Activated T-helper 9 cell treated with anti-CD3 and anti-CD28 coated beads, Interleukin-2, amount 50 U/mL, for 16 hours (primary cell): ENCODE results near the gene GNG13.

Experiments
- DNase-seq: peaks from one replicate; pipeline ENCODE4 v3.0.0-alpha.2; 2020; ENCODE audit warnings: low read depth

The GNG13 gene

DNA sequence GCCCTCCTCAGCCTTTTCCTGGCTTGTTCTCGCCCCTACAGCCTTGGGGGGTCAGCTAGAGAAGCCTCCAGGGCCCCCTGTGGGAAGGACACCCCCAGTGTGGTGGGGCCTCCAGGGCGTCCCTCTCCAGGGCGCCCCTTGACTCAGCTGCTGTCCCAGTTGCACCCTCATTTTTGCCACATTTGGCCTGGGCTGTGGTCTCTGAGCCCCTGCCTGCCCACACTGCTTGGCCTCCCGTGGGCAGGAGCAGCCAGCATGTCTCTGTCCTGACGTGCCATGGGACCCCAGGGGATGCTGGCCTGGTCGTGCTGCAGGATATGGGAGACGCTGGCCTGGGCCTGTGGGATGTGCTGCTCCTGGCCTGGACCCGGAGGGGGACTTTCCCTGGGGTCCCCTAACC is 7.1 kb downstream of the GNG13 start:
- no peak for DNase-seq

DNA sequence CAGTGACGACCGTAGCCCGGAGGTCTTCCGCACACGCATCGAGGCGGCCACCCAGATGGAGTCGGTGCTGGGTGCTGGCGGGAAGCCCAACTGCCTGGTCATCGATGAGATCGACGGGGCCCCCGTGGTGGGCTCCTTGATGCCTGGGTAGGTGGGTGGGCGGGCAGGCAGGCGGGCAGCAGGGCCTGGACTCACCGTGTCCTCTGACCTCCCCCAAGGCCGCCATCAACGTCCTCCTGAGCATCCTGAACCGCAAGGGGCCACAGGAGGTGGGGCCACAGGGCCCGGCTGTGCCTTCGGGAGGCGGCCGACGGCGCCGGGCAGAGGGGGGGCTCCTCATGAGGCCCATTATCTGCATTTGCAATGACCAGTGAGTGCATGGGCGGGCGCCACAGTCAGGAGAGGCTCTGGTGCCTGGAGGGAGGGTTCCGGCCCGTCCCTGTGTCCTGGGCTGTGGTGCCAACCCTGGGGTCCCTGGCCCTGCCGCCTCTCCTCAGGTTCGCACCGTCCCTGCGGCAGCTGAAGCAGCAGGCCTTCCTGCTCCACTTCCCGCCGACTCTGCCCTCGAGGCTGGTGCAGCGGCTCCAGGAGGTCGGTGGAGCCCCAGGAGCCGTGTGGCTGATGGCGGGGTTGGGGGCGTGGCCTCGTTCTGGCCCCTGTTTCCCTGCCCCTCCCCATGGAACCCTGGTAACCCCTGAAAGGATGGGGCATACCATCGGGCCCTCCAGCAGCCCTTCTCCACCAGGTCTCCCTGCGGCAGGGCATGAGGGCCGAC is 8.1 kb downstream of the GNG13 start:
- DNase-seq: no peak

DNA sequence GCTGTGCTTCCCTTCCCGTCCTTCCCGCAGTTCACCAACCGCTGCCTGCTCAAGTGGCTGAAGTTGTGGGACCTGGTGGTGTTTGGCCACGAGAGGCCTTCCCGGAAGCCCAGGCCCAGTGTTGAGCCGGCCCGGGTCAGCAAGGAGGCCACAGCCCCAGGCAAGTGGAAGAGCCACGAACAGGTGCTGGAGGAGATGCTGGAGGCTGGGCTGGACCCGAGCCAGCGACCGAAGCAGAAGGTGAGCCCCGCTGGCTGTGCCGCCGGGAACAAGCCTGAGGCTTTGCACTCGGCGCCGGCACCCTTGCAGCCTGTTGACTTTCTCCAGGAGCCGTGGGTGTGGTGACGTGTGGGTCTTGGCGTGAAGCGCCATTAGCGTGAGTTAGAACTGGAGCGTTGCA is 9.4 kb downstream of the GNG13 start:
- DNase-seq: no peak

DNA sequence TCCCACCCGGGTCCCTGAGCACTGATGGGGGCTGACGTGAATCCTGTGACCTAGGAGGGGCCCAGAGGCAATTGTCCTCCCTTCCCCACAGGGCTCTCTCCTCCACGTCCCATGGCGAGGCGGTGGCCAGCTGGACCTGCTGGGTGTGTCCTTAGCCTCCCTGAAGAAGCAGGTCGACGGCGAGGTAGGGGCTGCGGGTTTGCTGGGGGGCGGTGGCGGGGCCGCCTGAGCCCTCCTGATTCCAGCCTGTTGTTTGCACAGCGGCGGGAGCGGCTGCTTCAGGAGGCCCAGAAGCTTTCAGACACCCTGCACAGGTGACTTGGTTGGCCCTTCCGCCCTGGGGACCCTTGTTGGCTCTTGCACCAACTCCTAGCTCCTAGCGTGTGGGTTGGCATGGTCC is 10.4 kb downstream of the GNG13 start:
- no peak for DNase-seq

DNA sequence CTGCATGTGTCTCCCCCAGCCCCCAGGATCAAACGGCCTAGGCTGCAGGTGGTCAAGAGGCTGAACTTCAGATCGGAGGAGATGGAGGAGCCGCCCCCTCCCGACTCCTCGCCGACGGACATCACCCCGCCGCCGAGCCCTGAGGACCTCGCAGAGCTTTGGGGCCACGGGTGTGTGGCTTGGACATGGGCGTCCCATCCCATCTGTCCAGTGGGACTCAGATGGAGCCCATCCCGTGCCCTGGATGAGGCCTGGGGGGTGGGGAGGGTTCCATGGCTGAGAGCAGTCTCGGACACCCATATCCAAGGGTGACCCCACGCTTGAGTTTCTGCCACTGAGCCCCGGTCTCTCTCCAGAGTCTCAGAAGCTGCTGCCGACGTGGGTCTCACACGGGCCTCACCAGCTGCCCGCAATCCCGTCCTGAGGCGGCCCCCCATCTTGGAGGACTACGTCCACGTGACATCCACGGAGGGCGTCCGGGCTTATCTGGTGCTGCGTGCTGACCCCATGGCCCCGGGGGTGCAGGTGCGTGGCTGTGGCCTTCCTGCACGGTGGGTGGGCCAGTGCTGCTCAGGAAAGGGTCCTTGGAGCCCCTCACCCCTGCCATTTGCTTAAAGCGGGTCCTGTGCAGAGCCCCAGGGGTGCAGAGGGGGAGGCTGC is 11.2 kb downstream of the GNG13 start:
- no peak for DNase-seq

DNA sequence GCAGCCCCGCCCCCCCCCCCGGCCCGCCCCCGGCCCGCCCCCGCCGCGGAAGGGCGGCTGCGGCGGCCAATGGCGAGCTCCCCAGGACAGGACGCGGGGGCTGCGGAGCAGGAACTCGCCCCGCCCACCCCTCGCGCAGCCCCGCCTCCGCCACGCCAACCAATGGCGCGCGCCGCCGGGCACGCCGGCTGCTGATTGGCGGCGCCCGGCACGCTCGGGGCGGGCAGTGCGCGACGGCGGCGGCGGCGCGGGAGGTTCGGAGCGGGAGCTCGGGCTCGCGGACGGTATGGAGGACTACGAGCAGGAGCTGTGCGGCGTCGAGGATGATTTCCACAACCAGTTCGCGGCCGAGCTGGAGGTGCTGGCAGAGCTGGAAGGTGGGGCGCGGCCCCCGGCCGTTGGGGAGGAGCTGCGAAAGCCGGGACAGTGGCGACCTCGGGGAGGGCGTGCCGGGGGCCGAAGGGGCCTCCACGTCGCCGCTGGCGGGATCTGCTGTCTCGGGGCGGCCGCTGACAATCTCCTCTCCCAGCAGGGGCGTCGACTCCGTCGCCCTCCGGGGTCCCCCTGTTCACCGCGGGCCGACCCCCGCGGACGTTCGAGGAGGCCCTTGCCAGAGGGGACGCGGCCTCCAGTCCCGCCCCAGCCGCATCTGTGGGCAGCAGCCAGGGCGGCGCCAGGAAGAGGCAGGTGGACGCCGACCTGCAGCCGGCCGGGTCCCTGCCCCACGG is 12.0 kb downstream of the GNG13 start, which contains the start of gene CHTF18:
TSS of gene CHTF18 (plus strand) at position 222 of the 728 bp plus-strand sequence. CDS start at position 287, 65 bp downstream.
- peak; percentile 92 for DNase-seq

DNA sequence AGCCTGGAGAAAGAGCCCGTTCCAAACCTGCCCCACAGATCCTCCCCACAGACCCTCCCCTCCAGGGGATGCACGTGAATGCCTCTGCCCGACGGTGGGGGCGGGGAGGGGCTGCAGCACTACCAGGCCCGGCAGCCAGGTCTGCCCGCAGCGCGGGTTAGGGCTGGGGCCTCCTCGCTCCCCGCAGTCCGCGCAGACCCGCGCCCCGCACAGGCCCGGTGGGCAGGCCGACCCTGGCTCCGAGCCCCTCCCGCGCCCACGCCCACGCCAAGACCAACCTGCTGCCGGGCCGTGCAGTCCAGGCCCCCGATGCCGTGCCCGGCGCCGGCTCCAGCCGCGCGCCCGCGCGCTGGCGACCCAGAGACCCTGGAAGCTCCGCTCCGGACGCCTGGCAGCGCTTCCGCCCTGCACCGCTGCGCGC is 12.5 kb downstream of the GNG13 start, which contains the start of gene RPUSD1:
TSS of gene RPUSD1 (minus strand) at position 404 of the 421 bp plus-strand sequence. CDS start 644 bp downstream, outside the sequence.
- DNase-seq: no peak

DNA sequence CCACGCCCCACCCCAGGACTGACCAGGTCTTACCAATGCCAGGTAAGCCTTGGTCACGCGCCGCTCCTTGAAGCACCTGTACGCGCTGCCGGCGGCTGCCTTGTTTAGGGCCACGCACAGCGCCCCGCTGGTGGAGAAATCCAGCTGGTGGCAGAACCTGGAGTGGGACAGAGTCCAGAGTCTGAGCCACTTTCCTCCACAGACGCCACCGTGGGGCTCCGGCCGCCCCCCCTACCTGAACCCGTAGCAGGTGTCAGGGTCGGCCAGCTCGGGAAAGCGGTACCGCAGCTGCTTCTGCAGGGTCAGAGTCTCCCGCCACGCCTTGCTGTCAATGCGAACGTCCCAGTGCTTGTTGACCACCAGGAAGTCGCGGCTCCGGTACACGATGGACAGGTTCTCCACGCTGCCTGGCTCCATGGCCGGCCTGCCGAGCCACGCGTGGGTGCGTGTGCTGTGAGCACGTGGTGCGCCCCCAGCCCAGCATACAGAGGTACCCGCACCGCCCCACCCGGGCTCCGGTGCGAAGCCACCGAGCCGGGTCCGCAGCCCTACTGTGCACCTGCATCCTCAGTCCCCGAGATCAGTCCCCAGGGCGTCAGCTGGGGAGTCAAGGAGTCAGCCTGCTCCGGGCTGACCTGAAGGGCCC is 13.1 kb downstream of the GNG13 start:
- no peak for DNase-seq

DNA sequence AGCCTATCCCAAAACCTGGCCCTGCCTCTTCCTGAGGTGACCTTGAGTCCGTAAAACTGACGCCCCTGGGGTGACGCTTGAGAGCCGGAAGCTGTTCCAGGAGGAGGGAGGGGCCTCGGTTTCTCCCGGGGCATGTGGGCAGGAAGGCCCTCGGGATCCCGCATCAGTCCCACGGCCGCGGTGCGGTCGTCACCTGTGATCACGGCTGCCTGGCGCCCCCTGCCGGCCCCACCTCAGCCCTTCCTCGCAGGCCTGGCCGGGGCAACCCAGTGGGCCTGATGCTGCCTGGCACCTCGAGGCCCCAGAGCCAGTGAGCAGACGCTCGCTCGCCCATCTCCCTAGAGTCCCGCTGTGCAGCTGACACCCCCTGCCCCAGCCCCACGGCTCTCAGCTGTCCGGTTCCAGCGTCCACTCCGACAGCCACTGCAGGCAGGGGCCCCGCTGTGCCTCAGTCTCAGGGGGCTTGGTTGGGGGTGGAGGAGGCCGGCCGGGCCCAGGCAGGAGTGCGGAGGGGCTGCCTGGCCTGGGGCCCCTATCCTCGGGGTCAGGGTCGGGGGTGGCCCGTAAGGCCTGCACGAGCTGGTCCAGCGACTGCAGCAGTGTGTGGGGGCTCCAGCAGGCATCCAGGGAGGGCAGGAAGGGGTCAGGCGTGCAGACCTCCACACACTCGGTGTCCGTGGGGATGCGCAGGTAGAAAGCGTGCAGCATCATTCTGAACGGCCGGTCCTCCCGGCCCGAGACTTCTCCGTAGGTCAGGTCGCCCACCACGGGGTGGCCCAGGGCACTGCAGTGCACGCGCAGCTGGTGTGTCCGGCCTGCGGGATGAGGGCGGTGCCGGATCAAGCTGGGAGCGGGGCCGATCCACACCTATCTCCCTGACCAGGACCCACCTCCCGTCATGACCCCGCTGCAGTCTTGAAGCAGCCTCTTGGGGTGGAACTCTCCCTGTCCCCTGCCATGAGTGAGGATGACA is 14.7 kb downstream of the GNG13 start:
- peak; percentile 68 for DNase-seq

DNA sequence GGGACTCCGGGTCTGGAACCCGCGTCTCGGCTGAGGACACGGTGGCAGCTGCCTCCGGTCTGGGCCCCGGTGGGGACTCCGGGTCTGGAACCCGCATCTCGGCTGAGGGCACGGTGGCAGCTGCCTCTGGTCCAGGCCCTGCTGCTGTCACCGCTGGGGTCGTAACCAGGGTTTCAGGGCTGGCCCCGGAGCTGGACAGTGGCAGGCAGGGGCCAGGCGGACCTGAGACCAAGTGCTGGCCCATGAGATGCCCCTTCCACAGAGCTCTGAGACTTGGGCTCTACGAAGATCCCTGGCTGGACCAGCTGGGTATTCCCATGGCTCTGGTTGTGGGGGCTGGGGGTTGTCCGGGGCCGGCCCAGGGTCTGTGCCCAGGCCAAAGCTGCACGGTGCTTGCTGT is 16.1 kb downstream of the GNG13 start:
- DNase-seq: no peak

DNA sequence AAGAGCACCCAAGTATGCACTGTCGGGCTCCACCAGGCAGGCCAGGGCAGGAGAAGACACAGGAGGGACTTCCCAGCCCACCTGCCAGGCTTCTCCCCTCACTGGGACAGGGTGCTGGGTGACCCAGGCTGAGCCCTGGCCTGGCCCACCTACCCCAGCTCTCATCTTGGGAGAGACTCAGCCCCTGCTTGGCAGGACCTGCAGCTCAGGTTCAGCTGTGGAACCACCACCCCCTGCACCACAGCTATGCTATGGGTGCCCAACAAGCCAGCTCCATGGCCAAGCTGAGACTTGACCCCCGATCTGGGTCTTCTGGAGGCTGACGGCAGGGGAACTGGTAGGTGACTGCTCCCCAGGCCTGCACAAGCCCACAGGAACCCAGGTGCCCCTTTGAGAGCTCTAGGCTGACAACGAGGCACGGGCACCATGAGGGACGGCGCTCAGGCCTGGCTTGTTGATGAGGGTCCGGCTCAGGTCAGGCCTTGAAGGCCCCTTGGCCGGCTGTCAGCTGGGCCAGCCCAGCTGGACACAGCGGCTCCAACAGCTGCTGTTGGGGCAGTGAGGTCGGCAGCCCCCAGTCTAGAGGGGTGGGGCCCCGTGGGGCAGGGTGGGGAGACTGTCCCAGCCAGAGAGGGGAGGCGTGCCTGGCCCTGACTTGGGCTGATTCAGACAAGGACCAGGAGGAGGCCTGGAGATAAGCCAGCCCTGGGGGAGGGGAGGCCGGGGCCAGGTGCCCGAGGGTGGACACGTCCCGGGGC is 17.0 kb downstream of the GNG13 start:
- no peak for DNase-seq

DNA sequence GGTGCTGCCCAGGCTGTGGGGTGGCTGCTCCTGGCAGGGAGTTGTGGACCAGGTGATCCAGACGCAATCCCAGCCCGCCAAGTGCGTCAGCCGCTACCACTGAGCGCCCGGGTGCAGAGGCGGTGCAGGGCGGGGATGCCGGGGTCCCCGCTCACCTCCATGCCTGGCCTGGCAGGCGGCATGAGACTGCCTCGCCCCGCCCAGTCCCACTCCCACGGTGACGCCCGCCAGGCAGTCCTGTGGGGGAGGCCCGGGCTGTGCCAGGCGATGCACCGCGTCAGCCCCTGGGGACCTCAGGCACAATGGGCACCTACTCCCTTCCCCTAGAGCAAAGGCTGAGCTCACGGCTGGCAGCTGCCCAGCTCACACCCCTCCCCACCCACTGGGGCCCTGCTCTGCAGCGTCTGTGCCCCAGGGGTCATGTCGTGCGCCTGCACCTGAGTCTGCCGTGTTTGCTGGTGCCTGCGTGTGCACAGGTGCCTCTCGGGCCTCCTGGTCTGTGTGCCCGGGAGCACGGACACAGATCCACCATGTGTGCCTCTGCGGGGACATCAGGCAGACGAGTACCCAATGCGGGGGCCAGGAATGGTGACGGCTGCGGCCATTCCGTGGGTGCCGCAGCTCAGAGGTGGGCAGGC is 17.6 kb downstream of the GNG13 start:
- DNase-seq: no peak

DNA sequence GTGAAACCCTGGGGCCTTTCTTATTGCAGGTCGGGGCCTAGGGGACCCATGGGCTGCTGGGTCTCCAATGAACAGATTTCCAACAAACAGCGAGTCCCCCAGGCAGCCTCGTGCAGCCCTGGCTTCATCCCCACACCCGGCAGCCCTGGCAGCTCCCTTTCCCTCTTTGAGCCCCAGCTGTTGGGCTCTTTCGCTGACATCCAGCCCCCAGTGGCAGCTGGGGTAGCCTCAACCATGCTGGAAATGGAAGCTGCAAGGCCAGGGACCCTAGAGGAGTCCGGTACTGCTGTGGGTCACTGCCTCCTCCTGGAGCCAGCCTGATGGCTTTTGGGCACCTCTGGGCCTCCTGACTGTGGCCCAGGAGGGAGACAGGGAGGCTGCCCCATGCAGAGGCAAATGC is 18.3 kb downstream of the GNG13 start:
- DNase-seq: no peak

DNA sequence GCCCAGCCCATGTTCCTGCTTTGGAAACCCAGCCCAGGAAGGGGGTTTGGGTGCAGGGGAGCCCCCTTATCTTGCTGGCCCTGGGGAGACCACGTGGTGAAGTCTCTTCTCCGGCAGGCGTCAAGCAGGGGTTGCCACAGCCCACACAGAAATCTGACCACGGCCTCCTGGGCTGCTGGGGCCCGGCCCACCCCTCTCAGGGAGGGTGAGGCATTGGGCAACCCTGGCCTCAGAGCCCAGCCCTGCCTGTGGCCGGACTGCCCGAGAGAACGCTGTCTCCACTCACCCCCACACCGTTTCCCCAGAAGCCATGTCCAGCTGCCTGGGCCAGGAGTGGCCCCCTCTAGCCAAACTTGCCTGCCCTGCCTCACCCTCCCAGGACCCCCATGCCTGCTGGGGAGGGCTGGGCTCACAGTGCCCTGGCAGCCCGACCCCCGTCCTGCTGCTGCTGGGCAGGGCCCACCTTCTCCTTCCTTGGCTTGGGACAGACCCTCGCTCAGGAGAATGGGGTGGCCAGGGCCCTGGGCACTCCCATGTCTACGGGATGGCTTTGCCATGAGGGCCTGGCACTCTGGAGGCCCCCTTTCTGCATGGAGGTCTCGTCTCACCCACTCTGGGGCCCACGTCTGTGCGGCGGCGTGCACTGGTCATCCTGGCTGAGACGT is 19.1 kb downstream of the GNG13 start:
- DNase-seq: no peak

DNA sequence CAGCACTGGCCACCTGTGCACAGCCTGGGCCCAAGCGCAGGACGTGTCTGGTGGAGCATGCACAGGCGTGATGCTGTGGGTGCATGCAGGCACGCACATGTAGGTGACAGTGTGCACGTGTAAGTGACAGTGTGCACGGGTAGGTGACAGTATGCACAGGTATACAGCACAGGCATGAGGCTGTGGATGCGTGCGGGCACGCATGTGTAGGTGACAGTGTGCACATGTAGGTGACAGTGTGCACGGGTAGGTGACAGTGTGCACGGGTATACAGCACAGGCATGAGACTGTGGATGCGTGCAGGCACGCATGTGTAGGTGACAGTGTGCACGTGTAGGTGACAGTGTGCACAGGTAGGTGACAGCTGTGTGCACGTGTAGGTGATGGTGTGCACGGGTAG is 20.2 kb downstream of the GNG13 start:
- no peak for DNase-seq

DNA sequence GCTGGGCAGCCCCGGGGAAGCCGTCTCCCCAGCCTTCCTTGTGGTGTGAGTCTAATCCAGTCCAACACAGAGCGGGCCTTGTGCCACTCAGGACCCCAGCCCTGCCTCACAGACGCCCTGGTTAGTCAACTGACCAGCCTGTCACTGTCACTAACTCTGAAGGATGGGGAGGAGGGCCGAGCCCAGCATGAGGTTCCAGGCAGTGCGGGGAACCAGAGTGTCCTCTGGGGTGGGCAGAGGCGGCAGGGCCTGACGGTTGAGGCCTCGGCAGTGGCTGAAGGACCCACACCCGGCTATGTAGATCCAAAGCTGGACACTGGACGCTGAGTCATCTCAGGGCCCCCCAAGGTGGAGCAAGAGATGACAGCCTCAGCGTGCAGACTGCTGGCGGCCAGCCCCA is 21.0 kb downstream of the GNG13 start:
- no peak for DNase-seq

DNA sequence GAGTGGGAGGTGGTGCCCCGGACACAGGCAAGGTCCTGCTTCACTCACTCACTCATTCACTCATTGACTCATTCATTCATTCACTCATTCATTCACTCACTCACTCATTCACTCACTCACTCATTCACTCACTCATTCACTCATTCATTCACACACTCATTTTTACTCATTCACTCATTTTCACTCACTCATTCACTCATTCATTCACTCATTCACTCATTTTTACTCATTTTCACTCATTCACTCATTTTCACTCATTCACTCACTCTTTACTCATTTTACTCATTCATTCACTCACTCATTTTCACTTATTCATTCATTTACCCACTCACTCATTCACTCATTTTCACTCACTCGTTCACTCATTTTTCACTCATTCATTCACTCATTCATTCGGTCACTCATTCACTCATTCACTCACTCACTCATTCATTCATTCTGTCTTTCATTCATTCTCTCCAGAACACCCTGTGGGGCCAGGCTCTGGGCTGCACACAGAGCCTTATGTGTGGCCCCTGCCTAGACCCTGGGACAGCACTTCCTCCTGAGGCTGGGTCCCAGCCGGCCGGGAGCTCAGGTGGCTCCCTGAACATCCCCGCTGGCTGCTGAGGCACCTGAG is 21.5 kb downstream of the GNG13 start:
- DNase-seq: no peak

DNA sequence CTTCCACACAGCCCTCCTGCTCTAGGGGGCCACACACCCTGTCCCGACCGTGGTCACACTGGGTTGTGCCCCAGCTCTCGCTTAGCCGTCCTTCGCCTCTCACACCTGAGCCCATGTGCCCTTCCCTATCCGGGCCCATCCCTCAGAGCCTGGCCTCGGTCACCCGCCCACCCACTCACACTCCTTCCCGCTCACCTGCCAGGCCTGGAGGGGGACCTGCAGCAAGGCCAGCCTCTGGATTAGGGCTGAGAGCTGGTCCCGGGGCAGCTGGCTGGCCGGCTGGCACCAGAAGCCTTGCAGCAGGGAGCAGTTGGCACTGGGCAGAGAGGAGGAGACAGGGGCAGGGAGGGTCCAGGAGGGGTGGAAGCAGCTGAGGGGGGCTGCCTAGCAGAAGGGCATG is 22.1 kb downstream of the GNG13 start:
- no peak for DNase-seq

DNA sequence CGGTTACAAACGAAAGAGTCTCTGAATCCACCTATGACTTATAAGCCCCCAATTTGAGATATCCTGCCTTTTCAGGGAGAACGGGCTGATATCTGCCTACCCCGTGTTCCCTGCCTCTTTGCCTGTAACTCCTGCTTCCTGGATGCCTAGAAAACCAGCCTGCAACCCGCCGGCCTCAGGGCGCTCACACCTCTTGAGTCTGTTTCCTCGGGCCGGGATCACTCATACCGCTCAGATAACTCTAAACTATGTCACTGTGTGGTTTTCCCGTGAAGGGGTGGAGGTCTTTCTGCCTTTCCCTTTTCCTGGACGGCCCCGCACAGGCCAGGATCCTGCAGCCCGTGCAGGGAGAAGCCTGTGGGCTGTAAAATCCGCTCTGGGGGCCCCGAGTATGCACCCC is 22.7 kb downstream of the GNG13 start:
- no peak for DNase-seq
